Naive B cell (primary cell): Measurements from ENCODE around the gene SFXN5. TPM values are rescaled to one million over a fixed set of nuclear protein-coding genes. Genes with fewer than 3 reads are reported as not detected.
"Not testable (repeated sequence)": the region's sequence is repeated elsewhere in the genome, so short reads cannot be mapped to it uniquely, and the experiment has no call there.

Source experiments
- ATAC-seq, 2 donors: fragments of 150-1000 bp; cut with Tn5 transposase; 2 replicates each; pipeline ENCODE4 v1.10.0; 2021; ENCODE audit warnings: low read depth in 2 of 2, mild to moderate bottlenecking in 2 of 2, moderate library complexity in 2 of 2
- DNase-seq: peaks from one replicate; pipeline ENCODE4 v3.0.0; 2022
- H3K27ac Mint-ChIP-seq, 6 donors: one replicate each; pipeline ENCODE4 v1.8.0; 2020 to 2022; ENCODE audit warnings: mild to moderate bottlenecking in 6 of 6, mixed read lengths in 6 of 6, moderate library complexity in 5 of 6, inconsistent platforms in 2 of 6
- H3K27me3 Mint-ChIP-seq, 3 donors: one replicate each; pipeline ENCODE4 v1.8.0; 2021 to 2022; ENCODE audit warnings: mixed read lengths in 3 of 3, mild to moderate bottlenecking in 1 of 3
- H3K36me3 Mint-ChIP-seq, 2 donors: one replicate each; pipeline ENCODE4 v1.8.0; 2020 to 2022; ENCODE audit warnings: mixed read lengths in 2 of 2, inconsistent platforms in 1 of 2, mild to moderate bottlenecking in 1 of 2
- H3K4me1 Mint-ChIP-seq, 3 donors: one replicate each; pipeline ENCODE4 v1.8.0; 2020 to 2022; ENCODE audit warnings: mixed read lengths in 3 of 3, inconsistent platforms in 1 of 3, mild to moderate bottlenecking in 1 of 3, moderate library complexity in 1 of 3
- H3K4me3 Mint-ChIP-seq, 8 donors: one replicate each; pipeline ENCODE4 v1.8.0; 2020 to 2022; ENCODE audit warnings: mild to moderate bottlenecking in 8 of 8, mixed read lengths in 8 of 8, moderate library complexity in 8 of 8, inconsistent platforms in 2 of 8
- H3K9me3 Mint-ChIP-seq, 7 donors: one replicate each; pipeline ENCODE4 v1.8.0; 2020 to 2022; ENCODE audit warnings: mixed read lengths in 7 of 7, mild to moderate bottlenecking in 5 of 7, inconsistent platforms in 2 of 7, moderate library complexity in 1 of 7
- polyA plus RNA-seq, 6 donors: library from polyadenylated mRNA; unstranded; fragments of 300-500 nt; fragmentation: Illumina TruSeq; gene quantifications; one replicate each; pipeline ENCODE4 v1.2.3, GENCODE V29; 2021; ENCODE audit warnings: low read depth in 6 of 6

Gene SFXN5, protein sequence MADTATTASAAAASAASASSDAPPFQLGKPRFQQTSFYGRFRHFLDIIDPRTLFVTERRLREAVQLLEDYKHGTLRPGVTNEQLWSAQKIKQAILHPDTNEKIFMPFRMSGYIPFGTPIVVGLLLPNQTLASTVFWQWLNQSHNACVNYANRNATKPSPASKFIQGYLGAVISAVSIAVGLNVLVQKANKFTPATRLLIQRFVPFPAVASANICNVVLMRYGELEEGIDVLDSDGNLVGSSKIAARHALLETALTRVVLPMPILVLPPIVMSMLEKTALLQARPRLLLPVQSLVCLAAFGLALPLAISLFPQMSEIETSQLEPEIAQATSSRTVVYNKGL
- polyA plus RNA-seq = 1 to 10 TPM in 5 of 6 donors, not detected in 1; 2.5 to 4.4 (median 3.0) TPM

DNA sequence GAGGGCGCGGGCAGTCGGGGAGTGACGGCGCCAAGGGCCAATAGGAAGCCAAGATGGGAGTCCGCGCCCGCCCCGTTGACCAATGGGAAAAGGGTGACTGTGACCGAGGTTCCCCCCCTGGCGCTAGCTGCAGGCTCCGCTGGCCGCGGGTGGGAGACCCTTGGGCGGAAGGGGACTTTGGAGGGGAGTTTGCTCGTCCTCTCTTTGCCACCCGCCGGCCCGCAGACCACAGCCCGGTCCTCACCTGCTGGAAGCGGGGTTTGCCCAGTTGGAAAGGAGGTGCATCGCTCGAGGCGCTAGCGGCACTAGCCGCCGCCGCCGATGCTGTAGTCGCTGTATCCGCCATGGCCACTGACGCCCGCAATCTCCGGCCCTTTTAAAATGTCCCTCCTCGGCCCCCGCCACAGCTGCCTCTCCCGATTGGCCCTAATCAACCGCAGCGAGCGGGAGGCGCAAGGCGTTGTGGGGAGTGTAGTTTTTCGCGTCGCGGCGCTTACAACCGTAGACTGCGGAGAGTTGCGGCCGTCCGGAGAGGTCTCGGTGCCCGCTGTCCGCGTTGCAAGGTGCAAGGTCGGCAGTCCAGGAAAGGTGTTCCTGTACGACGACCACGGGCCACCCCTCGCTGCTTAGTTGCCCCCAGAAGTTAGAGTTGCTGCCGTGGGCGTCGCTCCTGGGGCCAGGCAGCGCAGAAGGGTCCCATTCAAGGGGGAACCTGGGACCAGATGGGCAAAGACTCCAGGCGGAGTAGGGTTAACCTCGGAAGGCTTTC, at the start of gene SFXN5:
Gene SFXN5 (minus strand): TSS at position 353 of the 769 bp plus-strand sequence. CDS start 7 bp downstream, at position 346.
- Mint-ChIP-seq H3K27ac (peak within 1 kb of the TSS; percentile 90 to 97 (median 94)), H3K36me3 (no peaks in the 10 kb centered on the region), H3K27me3 (no peaks in the 10 kb centered on the region), H3K9me3 (no peaks in the 10 kb centered on the region), H3K4me1 (peaks cover 22 to 32% (median 31%) of the 10 kb centered on the region in 3 donors), H3K4me3 (peak within 1 kb of the TSS; percentile 86 to 100 (median 95))
- peak; percentile 84 to 89 for ATAC-seq
- peak; percentile 97 for DNase-seq

DNA sequence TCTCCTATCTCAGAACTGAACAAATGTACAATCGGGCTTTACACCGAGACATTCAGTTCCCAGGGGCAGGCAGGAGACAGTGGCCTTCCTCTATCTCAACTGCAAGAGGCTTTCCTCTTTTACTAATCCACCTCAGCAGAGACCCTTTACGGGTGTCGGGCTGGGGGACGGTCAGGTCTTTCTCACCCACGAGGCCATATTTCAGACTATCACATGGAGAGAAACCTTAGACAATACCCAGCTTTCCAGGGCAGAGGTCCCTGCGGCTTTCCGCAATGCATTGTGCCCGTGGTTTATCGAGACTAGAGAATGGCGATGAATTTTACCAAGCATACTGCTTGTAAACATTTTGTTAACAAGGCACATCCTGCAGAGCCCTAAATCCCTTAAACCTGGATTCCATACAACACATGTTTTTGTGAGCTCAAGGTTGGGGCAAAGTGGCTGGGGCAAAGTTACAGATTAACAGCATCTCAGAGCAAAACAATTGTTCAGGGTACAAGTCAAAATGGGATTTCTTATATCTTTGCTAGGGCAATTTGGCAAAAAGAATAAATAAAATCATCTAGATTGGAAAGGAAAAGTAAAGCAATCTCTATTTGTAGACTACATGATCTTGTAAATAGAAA, 48.2 kb upstream of the SFXN5 start:
- not testable (repeated sequence) for DNase-seq, ATAC-seq, H3K9me3 Mint-ChIP-seq, H3K36me3 Mint-ChIP-seq, H3K4me1 Mint-ChIP-seq, H3K4me3 Mint-ChIP-seq, H3K27ac Mint-ChIP-seq
- H3K27me3 Mint-ChIP-seq = peaks cover 17 to 28% (median 21%) of the 10 kb centered on the region in 3 donors

DNA sequence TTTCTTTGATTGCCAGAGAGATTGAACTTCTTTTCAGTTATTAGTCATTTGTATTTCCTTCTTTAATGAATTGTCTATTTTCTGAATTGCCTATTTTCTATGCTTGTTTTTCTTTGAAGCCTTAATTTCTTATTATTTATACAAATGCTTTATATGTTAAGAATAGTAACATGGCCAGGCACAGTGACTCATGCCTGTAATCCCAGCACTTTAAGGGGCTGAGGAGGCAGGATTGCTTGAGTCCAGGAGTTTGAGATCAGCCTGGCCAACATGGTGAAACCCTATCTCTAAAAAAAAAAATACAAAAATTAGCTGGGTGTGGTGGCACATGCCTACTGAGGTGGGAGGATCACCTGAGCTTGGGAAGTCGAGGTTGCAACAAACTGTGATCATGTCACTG, 45.9 kb upstream of the SFXN5 start:
- ATAC-seq (no peak), DNase-seq (no peak)
- Mint-ChIP-seq H3K9me3 (no peaks in the 10 kb centered on the region), H3K27me3 (peaks cover 0 to 15% (median 9%) of the 10 kb centered on the region in 3 donors), H3K4me3 (peak overlapping the region in 1 of 8 donors; percentile 23), H3K36me3 (no peaks in the 10 kb centered on the region), H3K27ac (no peak overlapping the region), H3K4me1 (peaks cover 0 to 3% (median 0%) of the 10 kb centered on the region in 3 donors)

DNA sequence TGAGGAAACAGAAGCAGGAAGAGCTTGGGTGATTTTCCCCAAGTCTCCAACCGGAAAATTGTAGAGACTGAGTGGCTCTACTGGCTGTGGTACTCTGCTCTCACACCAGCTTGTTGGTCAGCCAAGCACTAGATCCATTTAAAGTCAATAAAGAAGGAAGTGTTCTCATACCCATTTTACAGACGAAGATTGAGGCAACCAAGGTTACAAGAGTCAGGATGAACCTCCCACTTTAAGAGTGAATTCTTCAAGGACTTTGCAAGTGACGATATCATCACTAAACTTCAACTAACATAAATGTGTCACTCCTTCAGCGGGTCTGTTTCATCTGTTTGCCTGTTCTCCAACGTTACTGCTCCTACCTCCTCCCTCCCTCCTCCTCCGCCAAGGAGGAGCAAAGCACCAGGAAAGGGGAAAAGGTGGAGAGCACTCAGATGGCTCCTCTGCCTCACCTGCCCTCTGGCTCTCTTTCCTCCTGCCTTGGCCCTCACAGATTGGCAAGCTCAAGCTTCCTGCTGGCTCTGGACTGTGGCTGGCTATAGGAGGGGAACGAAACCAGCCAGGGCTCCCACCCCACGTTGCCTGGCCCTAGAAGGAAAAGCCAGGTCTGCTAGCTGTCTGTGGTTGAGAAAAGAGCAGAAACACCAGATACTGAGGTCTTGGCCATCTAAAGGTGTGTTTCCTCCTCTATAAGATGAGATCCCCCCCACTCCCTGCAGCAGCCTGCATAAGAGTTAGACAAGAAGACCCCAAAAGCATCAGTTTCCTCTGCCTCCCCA, 44.9 kb upstream of the SFXN5 start:
- Mint-ChIP-seq H3K4me1 (peaks cover 4 to 11% (median 9%) of the 10 kb centered on the region in 3 donors), H3K4me3 (peak overlapping the region in 1 of 8 donors; percentile 4), H3K36me3 (no peaks in the 10 kb centered on the region), H3K27me3 (peaks cover 0 to 20% (median 8%) of the 10 kb centered on the region in 3 donors), H3K27ac (peak overlapping the region in 1 of 6 donors; percentile 59), H3K9me3 (no peaks in the 10 kb centered on the region)
- no peak for ATAC-seq
- no peak for DNase-seq

DNA sequence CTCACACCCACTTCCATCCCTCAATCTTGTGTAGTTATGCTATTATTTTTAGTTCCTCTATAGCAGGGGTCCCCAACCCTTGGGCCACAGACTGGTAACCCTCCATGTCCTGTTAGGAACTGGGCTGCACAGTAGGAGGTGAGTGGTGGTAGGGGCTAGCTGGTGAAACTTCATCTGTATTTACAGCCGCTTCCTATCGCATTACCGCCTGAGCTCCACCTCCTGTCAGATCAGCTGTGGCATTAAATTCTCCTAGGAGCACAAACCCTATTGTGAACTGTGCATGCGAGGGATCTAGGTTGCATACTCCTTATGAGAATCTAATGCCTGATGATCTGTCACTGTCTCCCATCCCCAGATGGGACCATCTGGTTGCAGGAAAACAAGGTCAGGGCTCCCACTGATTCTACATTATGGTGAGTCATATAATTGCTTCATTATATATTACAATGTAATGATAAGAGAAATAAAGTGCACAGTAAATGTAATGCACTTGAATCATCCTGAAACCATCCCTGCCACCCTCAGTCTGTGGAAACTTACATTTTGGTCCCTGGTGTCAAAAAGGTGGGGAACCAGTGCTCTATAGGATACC, 42.9 kb upstream of the SFXN5 start:
- peak overlapping the region in 1 of 6 donors; percentile 63 for H3K27ac Mint-ChIP-seq
- peak overlapping the region; percentile 57 to 86 (median 68) for H3K4me3 Mint-ChIP-seq

DNA sequence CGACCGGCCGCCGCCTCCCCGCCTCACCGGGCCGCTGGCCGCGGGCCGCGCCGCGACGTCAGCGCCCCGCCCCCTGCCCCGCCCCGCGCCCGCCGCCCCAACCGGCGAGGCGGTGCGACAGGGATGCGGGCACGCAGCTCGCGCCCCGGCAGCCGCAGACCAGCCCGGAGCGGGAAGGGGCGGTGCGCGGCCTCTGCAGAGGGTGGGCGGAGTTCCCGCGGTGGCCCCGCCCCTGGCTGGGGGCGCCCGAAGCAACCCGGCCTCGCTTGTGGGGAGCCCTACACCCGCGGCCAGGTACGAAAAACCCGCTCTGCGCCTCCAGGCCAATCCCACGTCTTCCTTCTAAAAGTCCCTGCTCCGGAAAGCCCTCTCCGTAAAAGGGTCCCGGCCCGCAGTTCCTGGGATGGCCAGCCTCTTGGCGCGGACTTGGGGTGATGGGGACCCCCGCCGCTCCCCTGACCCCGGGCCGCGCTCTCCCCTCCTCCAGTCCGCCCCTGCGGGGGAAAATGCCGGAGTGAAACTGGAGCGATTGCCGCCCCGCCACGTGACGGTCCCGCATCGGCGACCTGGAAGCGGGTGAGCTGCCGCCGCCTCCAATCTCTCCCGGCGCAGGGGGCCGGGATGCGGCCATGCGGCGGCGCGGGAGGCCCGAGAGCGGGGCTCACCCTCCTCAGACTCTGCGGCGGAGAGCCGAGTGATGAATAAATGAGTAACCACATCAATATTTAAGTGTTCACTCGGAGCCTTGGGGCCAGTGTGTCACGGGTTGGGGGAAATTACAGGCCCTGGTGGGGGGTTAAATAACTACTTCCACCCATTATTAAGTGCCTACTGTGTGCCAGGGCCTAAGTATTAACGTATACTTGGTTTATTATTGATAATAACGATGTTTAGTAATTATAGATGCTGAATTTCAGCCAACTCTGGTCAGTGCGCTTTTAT, 41.7 kb upstream of the SFXN5 start, which contains the start of gene RAB11FIP5:
Gene RAB11FIP5 (minus strand): TSS at position 36 of the 942 bp plus-strand sequence. CDS start 171 bp downstream, outside the sequence.
- H3K27me3 Mint-ChIP-seq = peaks cover 0 to 16% (median 0%) of the 10 kb centered on the region in 3 donors
- H3K4me3 Mint-ChIP-seq = peak within 1 kb of the TSS; percentile 78 to 93 (median 86)
- DNase-seq (peak; percentile 80), ATAC-seq (peak; percentile 85 to 86)
- no peaks in the 10 kb centered on the region for H3K9me3 Mint-ChIP-seq
- H3K27ac Mint-ChIP-seq = peak within 1 kb of the TSS in 5 of 6 donors; percentile 18 to 90 (median 51)
- peaks cover 4 to 22% (median 18%) of the 10 kb centered on the region in 3 donors for H3K4me1 Mint-ChIP-seq
- no peaks in the 10 kb centered on the region for H3K36me3 Mint-ChIP-seq

More for the DNA sequence above, 42.9 kb upstream of the SFXN5 start:
- H3K27me3 Mint-ChIP-seq = peaks cover 0 to 23% (median 0%) of the 10 kb centered on the region in 3 donors
- no peaks in the 10 kb centered on the region for H3K36me3 Mint-ChIP-seq
- ATAC-seq = no peak
- H3K9me3 Mint-ChIP-seq = no peaks in the 10 kb centered on the region
- no peak for DNase-seq
- H3K4me1 Mint-ChIP-seq = peaks cover 4 to 18% (median 18%) of the 10 kb centered on the region in 3 donors

DNA sequence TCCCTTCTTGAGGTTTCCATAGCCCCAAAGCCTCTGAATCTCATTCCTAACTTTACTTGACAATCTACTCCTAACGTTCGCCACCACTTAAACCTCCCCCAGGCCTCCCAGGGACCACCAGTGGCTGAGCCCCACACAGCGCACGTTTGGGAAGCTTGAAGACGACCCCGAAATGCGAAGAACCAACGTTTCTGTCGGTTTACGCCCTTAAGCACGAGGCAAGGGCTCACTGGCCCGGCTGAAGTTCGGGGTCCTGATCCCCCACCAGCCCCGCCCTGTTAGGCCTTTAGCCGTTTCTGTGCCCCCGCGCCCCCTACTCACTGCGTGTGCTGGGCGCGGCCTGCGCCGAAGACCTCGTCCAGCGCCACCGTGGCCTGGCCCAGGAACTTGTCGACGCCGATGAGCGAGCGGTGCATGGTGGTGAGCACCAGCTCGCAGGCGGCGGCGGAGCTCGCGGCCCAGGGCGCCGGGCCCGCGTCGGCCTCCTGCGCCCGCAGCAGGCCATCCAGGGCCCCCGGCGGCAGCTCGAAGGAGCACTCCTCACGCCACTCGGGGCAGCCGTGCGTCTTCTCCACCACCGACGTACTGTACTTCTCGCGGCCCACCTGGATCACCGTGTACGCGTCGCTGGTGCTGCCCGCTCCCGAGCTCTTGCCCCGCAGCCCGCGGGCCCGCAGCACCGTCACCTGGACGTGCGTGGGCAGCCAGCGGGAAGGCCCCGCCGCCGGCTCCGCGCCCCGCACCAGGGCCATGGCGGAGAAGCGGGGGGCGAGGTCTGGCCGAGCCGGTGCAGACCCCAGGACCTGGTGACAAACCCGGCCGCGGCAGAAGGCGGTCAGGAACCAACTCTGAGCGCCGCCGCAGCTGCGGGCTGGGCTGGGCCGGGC, 40.8 kb upstream of the SFXN5 start:
- Mint-ChIP-seq H3K9me3 (no peaks in the 10 kb centered on the region), H3K27me3 (peaks cover 0 to 20% (median 0%) of the 10 kb centered on the region in 3 donors), H3K27ac (peak overlapping the region in 3 of 6 donors; percentile 26 to 90 (median 75)), H3K4me3 (peak overlapping the region; percentile 78 to 93 (median 86)), H3K4me1 (peaks cover 5 to 22% (median 18%) of the 10 kb centered on the region in 3 donors), H3K36me3 (no peaks in the 10 kb centered on the region)
- ATAC-seq (peak; percentile 37 to 40), DNase-seq (no peak)

DNA sequence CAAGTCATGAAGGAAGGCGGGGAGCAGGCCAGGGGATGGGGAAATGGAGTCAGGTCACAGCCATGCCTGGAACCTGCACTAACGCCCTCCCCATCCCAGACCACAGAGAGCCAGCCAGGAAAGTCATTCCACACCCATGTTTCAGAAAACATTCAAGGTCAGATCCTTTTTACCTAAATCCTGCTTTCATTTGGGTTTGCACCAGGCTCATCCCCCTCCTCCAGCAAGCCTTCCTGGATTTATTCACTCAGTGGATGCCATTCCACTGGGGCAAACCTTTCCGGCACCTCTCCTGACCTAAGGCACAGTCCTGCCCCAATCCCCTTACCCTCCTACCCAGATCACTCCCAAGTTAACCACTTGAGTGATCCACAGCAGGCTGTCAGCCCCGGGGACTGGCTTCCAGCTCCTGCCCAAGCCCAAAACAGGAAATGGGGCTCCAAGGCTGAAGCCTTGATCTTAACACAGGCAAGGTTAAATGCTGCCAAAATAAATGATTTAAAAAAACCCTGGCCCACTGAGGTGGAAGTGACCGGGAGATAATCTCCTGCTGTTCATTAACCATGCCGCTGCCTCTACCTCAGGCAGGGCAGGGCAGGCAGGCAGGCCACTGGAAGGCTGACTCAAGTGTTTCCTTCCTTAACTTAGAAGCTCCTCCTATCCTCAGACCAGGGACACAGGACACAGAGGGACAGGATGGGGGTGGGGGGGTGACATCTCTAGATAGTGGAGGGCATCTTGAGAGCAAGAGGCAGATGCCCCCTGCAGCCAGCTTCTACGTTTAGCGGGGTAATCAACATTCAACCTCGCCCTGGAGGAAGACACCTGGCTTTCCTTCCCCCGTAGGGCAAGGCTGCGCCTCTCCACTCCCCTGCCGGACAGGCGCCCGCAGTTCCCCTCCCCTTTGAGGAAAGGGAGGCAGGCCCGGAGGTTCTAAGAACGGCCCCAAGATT, 39.8 kb upstream of the SFXN5 start:
- Mint-ChIP-seq H3K27me3 (peaks cover 0 to 24% (median 0%) of the 10 kb centered on the region in 3 donors), H3K4me3 (peak overlapping the region; percentile 78 to 93 (median 86)), H3K4me1 (peaks cover 13 to 22% (median 18%) of the 10 kb centered on the region in 3 donors), H3K36me3 (no peaks in the 10 kb centered on the region), H3K27ac (peak overlapping the region in 4 of 6 donors; percentile 26 to 90 (median 52)), H3K9me3 (no peaks in the 10 kb centered on the region)
- ATAC-seq = no peak
- DNase-seq = no peak

DNA sequence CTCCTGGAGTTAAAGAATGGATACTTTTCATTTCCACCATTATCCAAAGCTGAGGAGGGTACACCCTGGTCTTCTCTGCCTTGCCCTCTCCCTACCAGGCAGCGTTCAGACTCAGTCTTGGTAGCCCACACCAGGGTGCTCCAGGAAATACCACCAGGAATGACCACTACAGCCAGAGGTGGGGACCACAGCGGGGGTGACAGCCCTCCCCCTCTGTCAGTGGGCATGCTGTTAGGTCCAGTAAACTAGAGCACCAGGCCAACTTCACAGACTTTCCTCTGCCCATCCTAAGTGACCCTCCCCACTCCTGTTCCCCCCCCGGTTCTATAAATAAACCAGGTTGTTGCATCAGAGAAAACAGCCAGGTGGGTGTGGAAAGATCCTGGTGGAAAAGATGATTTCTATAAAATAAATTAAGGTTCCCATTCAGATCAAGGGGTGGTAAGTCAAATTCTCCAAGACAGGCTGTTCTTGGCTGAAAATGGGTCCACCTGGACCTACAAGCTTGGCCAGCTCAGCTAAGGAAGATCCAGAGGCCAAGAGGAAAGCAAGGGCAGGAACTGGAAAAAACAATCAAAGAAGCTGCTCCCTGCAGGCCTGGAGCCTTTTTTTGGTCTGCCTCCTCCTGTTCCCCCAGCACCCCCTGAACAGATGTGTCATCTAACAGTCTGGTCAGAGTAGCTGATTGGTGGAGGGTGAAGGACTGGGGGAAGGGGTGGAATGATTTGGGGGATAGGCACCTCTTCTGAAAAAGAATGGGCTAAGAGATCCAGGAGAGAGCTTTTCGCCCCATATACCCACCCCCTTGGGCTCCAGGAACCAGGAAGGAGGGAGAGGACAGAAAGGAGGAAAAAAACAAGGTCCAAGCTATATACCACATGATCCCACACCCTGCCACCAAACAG, 38.9 kb upstream of the SFXN5 start:
- ATAC-seq (no peak), DNase-seq (no peak)
- Mint-ChIP-seq H3K27ac (peak overlapping the region in 1 of 6 donors; percentile 26), H3K4me1 (peaks cover 13 to 22% (median 18%) of the 10 kb centered on the region in 3 donors), H3K9me3 (no peaks in the 10 kb centered on the region), H3K27me3 (peaks cover 0 to 24% (median 0%) of the 10 kb centered on the region in 3 donors), H3K4me3 (peak overlapping the region in 6 of 8 donors; percentile 49 to 89 (median 79)), H3K36me3 (no peaks in the 10 kb centered on the region)
